GM23248 (cell line): Measurements from ENCODE around the gene RAB3C.

Experiments
- EZH2 ChIP-seq: fragments of 200-600 bp; sonication (generic); IDR thresholded peaks from 2 replicates; pipeline ENCODE4 v1.6.1; 2018; ENCODE audit warnings: antibody characterized with exemption, mild to moderate bottlenecking; ENCODE audit not compliant: insufficient read depth, poor library complexity, severe bottlenecking
- EZH2phosphoT487 ChIP-seq: fragments of 200-600 bp; sonication (generic); IDR thresholded peaks from 2 replicates; pipeline ENCODE4 v1.6.1; 2018; ENCODE audit warnings: antibody characterized with exemption, moderate library complexity, mild to moderate bottlenecking, low read depth; ENCODE audit not compliant: insufficient read depth

DNA sequence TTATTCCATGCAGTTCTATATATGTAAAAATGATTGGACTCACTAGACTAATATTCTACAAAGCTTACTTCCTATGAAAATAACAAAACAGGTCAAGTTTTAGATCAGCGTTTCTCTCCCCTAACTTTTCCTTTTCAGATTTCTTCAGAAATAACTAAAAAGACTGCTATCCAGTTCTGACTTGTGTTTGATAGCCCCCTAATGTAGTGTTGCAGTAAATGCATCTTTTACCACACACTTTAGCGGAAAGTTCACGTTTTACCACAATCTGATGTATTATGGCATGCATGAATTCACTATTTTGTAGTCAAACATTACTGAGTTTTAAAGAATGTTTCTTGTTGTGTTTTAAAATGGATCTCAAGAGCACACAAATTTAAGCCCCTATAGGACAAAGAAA lies 292.7 kb downstream of the RAB3C start:
- TF ChIP-seq EZH2 (no peak), EZH2phosphoT487 (no peak)
